Measurements from ENCODE around the gene SLC6A16. TPM values are rescaled to one million over a fixed set of nuclear protein-coding genes. Genes with fewer than 3 reads are reported as not detected.
A peak's percentile ranks its signal among the peaks of the same experiment; 100 is the strongest.

Gene SLC6A16
- total RNA-seq, 1 experiment from 2014 or later: 3.2 TPM

- H2BK20ac ChIP-seq (ENCODE audit: low read depth, low read length, poor library complexity, severe bottlenecking): no peak overlapping the region
- H3K27ac ChIP-seq (ENCODE audit: insufficient read length, low read depth, low read length): no peak overlapping the region
- no CpG with 5 or more reads among the region's 8 CpGs for WGBS (ENCODE audit: extremely low coverage, insufficient read length, low lambda C conversion rate)
- Mint-ChIP-seq H3K27me3 (ENCODE audit: low read depth) (peaks cover 4% of the 10 kb centered on the region; the same call in 1 of the 2 replicates), H3K36me3 (ENCODE audit: insufficient read depth in 1 of 3, low read depth in 3 of 3) (no peaks in the 10 kb centered on the region), H3K4me1 (no peaks in the 10 kb centered on the region; a peak in 1 of 4 replicates), H3K27ac (peak overlapping the region in 1 of 3 experiments; percentile 82; a peak in 1 of 7 replicates), H3K4me3 (no peak overlapping the region), H3K9me3 (no peaks in the 10 kb centered on the region)
- H3K79me1 ChIP-seq (ENCODE audit: insufficient read depth, low read depth, low read length, poor library complexity, severe bottlenecking): no peaks in the 10 kb centered on the region
- no peak overlapping the region for H3K4me2 ChIP-seq (ENCODE audit: insufficient read depth, insufficient read length, low read length)
- no peak overlapping the region for H2BK120ac ChIP-seq (ENCODE audit: low read depth, low read length, poor library complexity, severe bottlenecking)
- no peak overlapping the region for H3K14ac ChIP-seq (ENCODE audit: insufficient read depth, low read length)
- H4K5ac ChIP-seq (ENCODE audit: insufficient read length, low read depth, low read length): no peak overlapping the region
- no peaks in the 10 kb centered on the region for H3K27me3 ChIP-seq (ENCODE audit: insufficient read depth, low read length)
- H2AK5ac ChIP-seq (ENCODE audit: insufficient read length, low read length): no peak overlapping the region
- no peaks in the 10 kb centered on the region for H3K9me3 ChIP-seq (ENCODE audit: control insufficient read depth, low read depth, low read length)
- H3K79me2 ChIP-seq (ENCODE audit: insufficient read depth, low read length): no peaks in the 10 kb centered on the region
- TF ChIP-seq CTCF (conservative IDR thresholded peaks at IDR 0.05): no peak
- H3K4ac ChIP-seq (ENCODE audit: low read depth, low read length): no peak overlapping the region
- DNase-seq: no peak
- H3K23ac ChIP-seq (ENCODE audit: insufficient read length, low read depth, low read length): no peak overlapping the region
- no peaks in the 10 kb centered on the region for H4K20me1 ChIP-seq (ENCODE audit: control insufficient read depth, insufficient read depth, insufficient read length)
- no peak overlapping the region for H4K8ac ChIP-seq (replicated peaks; ENCODE audit: insufficient read length, low read depth, low read length)
- no peak overlapping the region for H3K18ac ChIP-seq (ENCODE audit: insufficient read length, low read depth, low read length)
- H3K23me2 ChIP-seq (ENCODE audit: insufficient read length, low read depth, low read length, poor library complexity, severe bottlenecking): no peaks in the 10 kb centered on the region
- H4K91ac ChIP-seq (ENCODE audit: insufficient read length, low read depth, low read length): no peak overlapping the region
- H3K4me1 ChIP-seq (ENCODE audit: insufficient read depth, low read length): no peaks in the 10 kb centered on the region
- H2AFZ ChIP-seq (ENCODE audit: low read length): no peak overlapping the region
- no peak overlapping the region for H2BK15ac ChIP-seq (ENCODE audit: low read depth, low read length)
- no peak overlapping the region for H2BK5ac ChIP-seq (ENCODE audit: insufficient read length, low read length)
- no peak overlapping the region for H2BK12ac ChIP-seq (ENCODE audit: insufficient read length, low read depth, low read length)
- H3K9ac ChIP-seq (ENCODE audit: extremely low read depth, insufficient read length, low read length): no peak overlapping the region
- H3T11ph ChIP-seq (ENCODE audit: low read length): no peak overlapping the region
- no peak overlapping the region for H3K56ac ChIP-seq (ENCODE audit: insufficient read length, low read depth, low read length)
Measured at GRCh38 chr19:49295208-49295880, 29.6 kb downstream of the SLC6A16 start.
